ENCODE results near the gene ARFIP1.

Gene ARFIP1

DNA sequence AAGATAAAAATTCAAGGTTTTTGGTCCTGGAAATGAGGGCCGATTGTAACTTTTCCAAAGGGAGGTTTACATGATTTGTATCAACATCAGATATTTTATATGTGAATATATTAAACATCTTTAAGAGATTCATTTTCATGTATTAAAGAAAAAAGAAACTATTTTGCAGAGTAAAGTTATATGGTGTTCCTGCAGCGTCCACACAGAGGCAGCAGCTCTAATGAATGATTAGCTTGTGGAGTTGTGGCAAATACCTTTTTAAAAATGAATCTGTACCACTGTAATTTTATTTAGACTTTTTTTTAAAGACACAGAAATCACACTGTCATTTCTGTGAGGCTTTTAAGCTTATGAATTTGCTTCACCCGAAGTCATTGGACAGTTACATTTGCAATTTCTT is 130.8 kb downstream of the ARFIP1 start:
- H3K27ac ChIP-seq = no peak overlapping the region
- 0 out of 2 replicates have a peak, but pooled peaks have one; percentile 10 for TF ChIP-seq CTCF (conservative IDR thresholded peaks at IDR 0.05)
- no peak for TF ChIP-seq ZFX (IDR thresholded peaks at IDR 0.05)

DNA sequence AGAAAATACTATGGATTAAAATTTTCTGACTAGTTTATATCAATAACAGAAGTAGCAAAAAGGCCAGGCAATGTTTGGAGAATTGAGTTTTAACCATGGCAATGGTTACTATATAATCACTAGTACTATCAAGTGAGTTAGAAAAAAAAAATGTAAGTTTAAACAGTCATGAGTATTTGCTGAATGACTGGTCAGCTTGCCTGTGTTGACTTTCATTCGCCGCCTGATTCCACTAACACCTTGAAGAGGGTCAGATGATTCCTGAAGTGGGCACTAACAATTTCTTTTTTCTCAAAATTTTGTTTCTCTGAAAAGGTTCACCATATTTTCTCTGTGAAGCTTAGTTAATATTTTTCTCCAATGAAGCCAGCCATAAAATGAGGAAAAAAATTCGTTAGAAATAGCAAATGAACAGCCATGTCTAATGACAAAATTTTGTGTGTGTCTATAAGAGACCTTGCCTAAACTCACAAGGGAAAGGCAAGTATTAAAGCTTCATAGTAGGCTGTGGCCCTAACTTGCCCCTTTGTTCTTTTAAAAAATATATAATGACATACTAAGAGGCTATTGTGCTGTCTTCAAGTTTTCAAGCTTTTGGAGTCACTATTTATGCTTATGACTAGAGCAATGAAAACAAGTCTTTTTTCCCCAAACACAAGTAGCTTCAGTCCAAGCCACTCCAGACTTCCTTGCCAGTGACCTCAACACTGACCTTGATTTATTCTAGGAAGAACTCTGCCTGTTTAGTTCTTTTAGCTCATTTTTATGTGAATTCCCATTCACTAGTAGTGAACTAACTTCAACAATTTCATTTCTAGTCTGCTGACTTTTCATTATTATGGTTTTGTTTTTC is 138.0 kb downstream of the ARFIP1 start:
- TF ChIP-seq ZFX (IDR thresholded peaks at IDR 0.05) (no peak), CTCF (conservative IDR thresholded peaks at IDR 0.05) (no peak)
- H3K27ac ChIP-seq = no peak overlapping the region

- TF ChIP-seq ZFX (IDR thresholded peaks at IDR 0.05) (no peak), CTCF (conservative IDR thresholded peaks at IDR 0.05) (no peak)
- H3K27ac ChIP-seq = no peak overlapping the region
These were observed 140.1 kb downstream of the ARFIP1 start for GRCh38 chr4:152919826-152920225.

DNA sequence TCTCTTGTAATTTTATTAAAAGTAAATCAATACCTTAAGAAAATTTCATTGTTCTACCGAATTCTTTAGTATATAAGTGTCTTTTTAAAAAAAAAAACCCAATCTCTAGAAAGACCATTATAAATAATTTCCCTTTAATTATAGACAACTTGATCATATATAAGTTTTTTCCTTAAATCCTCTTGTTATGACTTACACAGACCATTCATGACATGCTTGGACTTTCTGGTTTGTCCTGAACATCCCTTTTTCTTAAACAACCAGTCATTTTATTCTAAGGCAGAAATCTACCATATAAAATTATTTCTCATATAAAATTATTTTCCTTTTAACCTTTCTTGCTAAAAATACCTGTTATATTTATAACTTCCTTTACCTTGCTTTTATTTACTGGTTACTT is 141.0 kb downstream of the ARFIP1 start:
- no peak overlapping the region for H3K27ac ChIP-seq
- TF ChIP-seq CTCF (conservative IDR thresholded peaks at IDR 0.05) = no peak
- TF ChIP-seq ZFX (IDR thresholded peaks at IDR 0.05) = no peak

DNA sequence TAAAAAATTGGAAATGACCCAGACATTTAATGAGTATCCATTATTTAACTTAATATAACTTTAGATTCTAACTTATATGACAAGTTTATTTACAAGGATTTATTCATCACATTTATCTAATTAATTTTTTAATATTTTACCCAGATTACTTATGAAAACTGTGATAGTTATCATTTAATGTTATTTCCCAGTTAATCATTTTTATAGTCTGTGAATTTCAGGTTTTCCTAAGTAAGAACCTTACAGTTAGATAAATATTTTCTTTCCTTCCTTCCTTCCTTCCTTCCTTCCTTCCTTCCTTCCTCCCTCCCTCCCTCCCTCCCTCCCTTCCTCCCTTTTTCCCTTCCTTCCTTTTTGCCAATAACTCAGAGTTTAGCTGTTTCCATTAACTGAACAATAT is 141.5 kb downstream of the ARFIP1 start:
- H3K27ac ChIP-seq = no peak overlapping the region
- TF ChIP-seq CTCF (conservative IDR thresholded peaks at IDR 0.05) = no peak
- no peak for TF ChIP-seq ZFX (IDR thresholded peaks at IDR 0.05)

DNA sequence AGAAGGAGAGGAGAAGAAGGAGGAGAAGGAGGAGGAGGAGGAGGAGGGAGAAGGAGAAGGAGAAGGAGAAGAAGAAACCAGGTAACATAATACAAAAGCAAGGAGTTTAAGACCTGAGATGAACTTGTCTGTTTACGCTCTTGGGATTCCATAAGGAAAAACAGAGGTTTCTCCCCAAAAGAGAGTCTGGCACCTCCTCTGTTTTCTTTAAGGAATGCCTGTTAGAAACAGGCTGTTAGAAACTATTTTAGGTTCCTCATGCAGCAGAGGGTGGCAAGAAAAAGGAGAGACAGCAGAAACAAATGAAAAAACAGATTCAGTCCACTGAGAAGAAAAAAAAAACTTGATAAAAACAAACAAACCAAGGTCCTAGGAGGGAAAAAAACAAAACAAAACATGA is 146.1 kb downstream of the ARFIP1 start:
- no peak for TF ChIP-seq ZFX (IDR thresholded peaks at IDR 0.05)
- TF ChIP-seq CTCF (conservative IDR thresholded peaks at IDR 0.05) = no peak
- H3K27ac ChIP-seq = no peak overlapping the region

DNA sequence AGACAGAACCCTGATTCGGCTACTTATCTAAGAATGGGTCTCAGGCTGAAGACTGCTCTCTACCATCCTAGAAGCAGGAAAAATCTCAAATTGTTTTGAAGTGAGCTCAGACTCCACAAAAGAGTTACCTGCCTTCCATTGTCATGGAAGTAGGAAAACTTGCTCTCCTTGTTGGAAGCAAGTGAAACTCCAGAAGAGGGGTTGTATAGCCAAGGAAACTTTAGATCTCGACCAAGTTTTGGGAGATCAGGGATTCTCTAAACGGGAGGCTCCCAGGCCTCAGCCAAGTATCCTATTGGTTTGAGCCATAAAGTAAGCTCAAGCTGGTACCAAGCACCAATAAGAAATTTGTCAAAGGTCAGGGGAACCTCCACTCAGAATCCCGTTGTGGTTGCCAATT is 147.2 kb downstream of the ARFIP1 start:
- TF ChIP-seq CTCF (conservative IDR thresholded peaks at IDR 0.05) = no peak
- TF ChIP-seq ZFX (IDR thresholded peaks at IDR 0.05) = no peak
- H3K27ac ChIP-seq = no peak overlapping the region

All from C4-2B (cell line).